Smooth muscle cell (in vitro differentiated cells): ENCODE results near the gene TTC34. TPM values are rescaled to one million over a fixed set of nuclear protein-coding genes. Genes with fewer than 3 reads are reported as not detected.

Experiments used
- DNase-seq: peaks from one replicate; lab custom pipeline; 2025; ENCODE audit not compliant: unreplicated experiment; lab: John Stamatoyannopoulos, UW
- H2AFZ ChIP-seq: fragments of 200-600 bp; sonication (generic); 2 replicates; pipeline ENCODE4 v1.6.0; 2016; ENCODE audit warnings: antibody characterized with exemption, low read depth, mild to moderate bottlenecking
- H3F3A ChIP-seq: fragments of 200-600 bp; sonication (generic); 2 replicates; pipeline ENCODE4 v1.6.0; 2017; ENCODE audit warnings: antibody characterized with exemption, low read depth
- H3K27ac ChIP-seq: fragments of 200-600 bp; sonication (generic); 2 replicates; pipeline ENCODE4 v1.5.1; 2016; ENCODE audit warnings: low read depth, mild to moderate bottlenecking
- H3K27me3 ChIP-seq: fragments of 200-600 bp; sonication (generic); 2 replicates; pipeline ENCODE4 v1.6.1; 2016; ENCODE audit warnings: low read depth, mild to moderate bottlenecking
- H3K36me3 ChIP-seq: fragments of 200-600 bp; sonication (generic); 2 replicates; pipeline ENCODE4 v1.5.1; 2016; ENCODE audit warnings: low read depth
- H3K4me1 ChIP-seq: fragments of 200-600 bp; sonication (generic); 2 replicates; pipeline ENCODE4 v1.5.1; 2016; ENCODE audit warnings: low read depth
- H3K4me2 ChIP-seq: fragments of 200-600 bp; sonication (generic); 2 replicates; pipeline ENCODE4 v1.6.0; 2016; ENCODE audit warnings: mild to moderate bottlenecking
- H3K4me3 ChIP-seq: fragments of 200-600 bp; sonication (generic); 2 replicates; pipeline ENCODE4 v1.5.1; 2016; ENCODE audit warnings: mild to moderate bottlenecking
- H3K79me2 ChIP-seq: fragments of 200-600 bp; sonication (generic); 2 replicates; pipeline ENCODE4 v1.6.0; 2016; ENCODE audit warnings: low read depth, mild to moderate bottlenecking
- H3K9ac ChIP-seq: fragments of 200-600 bp; sonication (generic); 2 replicates; pipeline ENCODE4 v1.6.0; 2016; ENCODE audit warnings: low read depth
- H3K9me3 ChIP-seq: fragments of 200-600 bp; sonication (generic); replicated peaks from 2 replicates; pipeline ENCODE4 v1.5.1; 2016; ENCODE audit warnings: low read depth
- H4K20me1 ChIP-seq: fragments of 200-600 bp; sonication (generic); 2 replicates; pipeline ENCODE4 v1.6.0; 2016; ENCODE audit warnings: low read depth
- CTCF ChIP-seq: fragments of 200-600 bp; sonication (generic); IDR thresholded peaks from 2 replicates; pipeline ENCODE4 v1.5.1; 2017; ENCODE audit warnings: borderline replicate concordance, mild to moderate bottlenecking, antibody characterized with exemption; ENCODE audit not compliant: insufficient read depth, poor library complexity, severe bottlenecking
- WGBS: methylation state at CpG from one replicate; pipeline ENCODE4 v1.1.7; 2016; ENCODE audit warnings: low lambda C conversion rate; 5-methylcytosine and 5-hydroxymethylcytosine counted together
- polyA plus RNA-seq: library from polyadenylated mRNA; unstranded; fragments of >200 nt; fragmentation: Nextera tagmentation; extraction: Ambion mirVana; gene quantifications from 2 replicates; pipeline ENCODE4 v1.2.1, GENCODE V29; 2016
- total RNA-seq: library from RNA; depleted of rRNA; stranded (reverse); fragments of >200 nt; gene quantifications from 2 replicates; pipeline ENCODE4 v1.2.3, GENCODE V29; 2014

The TTC34 gene
- total and polyA plus RNA-seq, 2 experiments from 2014 or later: 0.01 to 0.04 TPM

- Histone ChIP-seq H2AFZ (no peak overlapping the region), H3K27me3 (no peaks in the 10 kb centered on the region), H3K9me3 (no peaks in the 10 kb centered on the region), H3K4me1 (peaks cover 14% of the 10 kb centered on the region), H3F3A (no peaks in the 10 kb centered on the region), H3K4me2 (no peak overlapping the region), H3K79me2 (no peaks in the 10 kb centered on the region), H3K4me3 (no peak overlapping the region), H3K36me3 (no peaks in the 10 kb centered on the region), H4K20me1 (no peaks in the 10 kb centered on the region), H3K9ac (no peak overlapping the region), H3K27ac (no peak overlapping the region)
- DNase-seq: no peak
- 90% methylated on average over 25 of the region's 25 CpGs for WGBS
- no peak for TF ChIP-seq CTCF
Measured at GRCh38 chr1:2589431-2590232, 211.9 kb downstream of the TTC34 start.

GRCh38 chr1:2588661-2589430 lies 212.6 kb downstream of the TTC34 start:
- no peak overlapping the region for H3K9ac ChIP-seq
- WGBS: 91% methylated on average over 23 of the region's 23 CpGs
- TF ChIP-seq CTCF: no peak

GRCh38 chr1:2587860-2588571 lies 213.5 kb downstream of the TTC34 start:
- Histone ChIP-seq H4K20me1 (no peaks in the 10 kb centered on the region), H3K4me1 (peaks cover 14% of the 10 kb centered on the region), H3F3A (no peaks in the 10 kb centered on the region), H3K79me2 (no peaks in the 10 kb centered on the region), H3K27ac (no peak overlapping the region), H3K9me3 (no peaks in the 10 kb centered on the region), H2AFZ (no peak overlapping the region), H3K36me3 (no peaks in the 10 kb centered on the region), H3K27me3 (no peaks in the 10 kb centered on the region), H3K4me2 (peak overlapping the region; percentile 99), H3K4me3 (peak overlapping the region; percentile 86), H3K9ac (no peak overlapping the region)
- TF ChIP-seq CTCF: no peak
- DNase-seq: no peak
- 94% methylated on average over 19 of the region's 19 CpGs for WGBS

More at GRCh38 chr1:2588661-2589430, 212.6 kb downstream of the TTC34 start:
- no peaks in the 10 kb centered on the region for H3K9me3 ChIP-seq
- H3F3A ChIP-seq: no peaks in the 10 kb centered on the region
- H3K36me3 ChIP-seq: no peaks in the 10 kb centered on the region
- no peak overlapping the region for H2AFZ ChIP-seq
- no peaks in the 10 kb centered on the region for H3K79me2 ChIP-seq
- no peaks in the 10 kb centered on the region for H4K20me1 ChIP-seq
- H3K4me2 ChIP-seq: no peak overlapping the region
- H3K4me1 ChIP-seq: peaks cover 14% of the 10 kb centered on the region
- DNase-seq: no peak
- H3K27ac ChIP-seq: no peak overlapping the region
- no peaks in the 10 kb centered on the region for H3K27me3 ChIP-seq
- no peak overlapping the region for H3K4me3 ChIP-seq
